Colon (tissue), 2 donors: ENCODE measurements around the gene ASPSCR1.

ENCODE experiments used
- FAIRE-seq: peaks from 2 replicates; lab custom pipeline; 2012; peaks lifted over from hg19 to GRCh38; lab: Jason Lieb, UNC
- donor health status: control.
- donor health status: control.

Gene ASPSCR1

GRCh38 chr17:81977211-81977808 is at the start of gene ASPSCR1:
TSS of gene ASPSCR1 (plus strand) at chr17:81977629. CDS start at chr17:81977647, 18 bp downstream.
- FAIRE-seq, result no peak

- no peak for FAIRE-seq
These were observed 49.5 kb upstream of the ASPSCR1 start, which contains the start of gene MAFG for GRCh38 chr17:81927653-81928543. TSS of gene MAFG (minus strand) at chr17:81927735. CDS start at chr17:81923185, 4,550 bp downstream.

GRCh38 chr17:81928544-81929252 is 48.7 kb upstream of the ASPSCR1 start:
- no peak for FAIRE-seq

- FAIRE-seq, result no peak
These were observed 47.9 kb upstream of the ASPSCR1 start for GRCh38 chr17:81929253-81930141.

GRCh38 chr17:81930142-81931125 is 47.0 kb upstream of the ASPSCR1 start:
- no peak for FAIRE-seq

- FAIRE-seq, result no peak
These were observed 46.3 kb upstream of the ASPSCR1 start for GRCh38 chr17:81931189-81931556.

- FAIRE-seq, result no peak
These were observed 45.7 kb upstream of the ASPSCR1 start for GRCh38 chr17:81931557-81932332.

GRCh38 chr17:81932333-81932983 is 45.0 kb upstream of the ASPSCR1 start:
- no peak for FAIRE-seq

- FAIRE-seq, result no peak
These were observed 44.2 kb upstream of the ASPSCR1 start for GRCh38 chr17:81933178-81933699.

- no peak for FAIRE-seq
These were observed 43.2 kb upstream of the ASPSCR1 start for GRCh38 chr17:81934098-81934757.

GRCh38 chr17:81934850-81935708 is 42.4 kb upstream of the ASPSCR1 start:
- no peak for FAIRE-seq

GRCh38 chr17:81935709-81936084 is 41.7 kb upstream of the ASPSCR1 start:
- FAIRE-seq, result no peak

GRCh38 chr17:81939218-81939617 is 38.2 kb upstream of the ASPSCR1 start:
- FAIRE-seq, result no peak

- no peak for FAIRE-seq
These were observed 37.5 kb upstream of the ASPSCR1 start for GRCh38 chr17:81939881-81940385.

GRCh38 chr17:81940538-81941483 is 36.6 kb upstream of the ASPSCR1 start:
- no peak for FAIRE-seq
